Neural progenitor cell (in vitro differentiated cells): ENCODE data around the gene PRKAG2.

Experiments
- CTCF ChIP-seq: fragments of 200-600 bp; sonication (generic); IDR thresholded peaks from 2 replicates; pipeline ENCODE4 v1.5.1; 2017; ENCODE audit warnings: antibody characterized with exemption, mild to moderate bottlenecking
- EZH2phosphoT487 ChIP-seq: fragments of 200-600 bp; sonication (generic); IDR thresholded peaks from 2 replicates; pipeline ENCODE4 v1.6.1; 2017; ENCODE audit warnings: antibody characterized with exemption

- TF ChIP-seq CTCF (no peak), EZH2phosphoT487 (no peak)
These were observed 156.6 kb downstream of the PRKAG2 start for GRCh38 chr7:151720280-151720679.
